ENCODE data around the gene SMIM20. TPM values are rescaled to one million over a fixed set of nuclear protein-coding genes. Genes with fewer than 3 reads are reported as not detected.

The SMIM20 gene
- total and polyA plus RNA-seq, 2 of the 4 experiments (the other 2 are of a cell fraction), result 13.6 to 23.1 TPM

- Histone ChIP-seq H4K8ac (ENCODE audit: low read depth in 2 of 2, low read length in 2 of 2) (peak overlapping the region in 1 of 2 experiments; percentile 56; a peak in 2 of 4 replicates), H2BK5ac (ENCODE audit: low read depth, low read length, poor library complexity, severe bottlenecking) (no peak overlapping the region), H3K14ac (replicated peaks; ENCODE audit: low read depth, low read length) (no peak overlapping the region), H2AK5ac (ENCODE audit: low read depth, low read length) (no peak overlapping the region), H2AK9ac (replicated peaks; ENCODE audit: low read depth, low read length, poor library complexity) (no peak overlapping the region), H3K9me3 (ENCODE audit: control insufficient read depth, insufficient read depth, low read length) (no peaks in the 10 kb centered on the region), H3K79me1 (ENCODE audit: low read depth in 1 of 2, low read length in 2 of 2) (no peaks in the 10 kb centered on the region), H3K4ac (ENCODE audit: low read depth, low read length) (no peak overlapping the region), H3K56ac (ENCODE audit: extremely low read depth, insufficient read depth, low read length) (no peak overlapping the region), H4K5ac (ENCODE audit: low read depth, low read length) (no peak overlapping the region), H4K91ac (ENCODE audit: insufficient read depth, low read depth, low read length) (no peak overlapping the region), H3K23ac (ENCODE audit: low read depth, low read length) (no peak overlapping the region), H2BK15ac (ENCODE audit: low read depth, low read length) (no peak overlapping the region), H4K20me1 (ENCODE audit: insufficient read depth, low read length) (no peaks in the 10 kb centered on the region), H3K27me3 (ENCODE audit: control insufficient read depth, insufficient read depth, low read length) (peaks cover 7% of the 10 kb centered on the region), H3K27ac (ENCODE audit: insufficient read depth, low read length) (no peak overlapping the region), H3K36me3 (ENCODE audit: control insufficient read depth, insufficient read depth, low read length) (no peaks in the 10 kb centered on the region), H3K4me3 (ENCODE audit: insufficient read depth, low read depth, low read length) (no peak overlapping the region), H3K9ac (ENCODE audit: low read depth, low read length) (no peak overlapping the region), H2BK120ac (ENCODE audit: low read depth, low read length) (no peak overlapping the region), H3K4me2 (ENCODE audit: low read depth, low read length) (no peak overlapping the region), H2BK20ac (ENCODE audit: low read depth, low read length) (no peak overlapping the region), H3K4me1 (ENCODE audit: control insufficient read depth, insufficient read depth, low read length) (no peaks in the 10 kb centered on the region), H3K18ac (ENCODE audit: low read depth, low read length) (no peak overlapping the region), H3K9me1 (ENCODE audit: insufficient read depth, low read length) (no peaks in the 10 kb centered on the region), H2AFZ (replicated peaks; ENCODE audit: low read length, poor library complexity) (peak overlapping the region; percentile 73)
- in situ Hi-C loops (cut with MboI; ENCODE audit: low sequenced_read_pairs) (no loop called here), intact Hi-C loops (cut with micrococcal nuclease) (no loop called here), dilution Hi-C loops (cut with HindIII; ENCODE audit: low sequenced_read_pairs, unreplicated experiment) (no loop called here)
- CTCF ChIA-PET, result no interaction called here
- no TSS peak for BruUV-seq (replicated peaks)
- POLR2A ChIA-PET (ENCODE audit: unreplicated experiment), result no interaction called here
- ATAC-seq (ENCODE audit: low read depth), result no peak
- WGBS, 2 experiments (ENCODE audit: extremely low coverage in 2 of 2, insufficient read length in 1 of 2), result 93% methylated on average over 2 of the region's 6 CpGs; no CpG with 5 or more reads in 1 of the 2 experiments
- DNase-seq, result no peak
- TF ChIP-seq MXI1 (IDR thresholded peaks at IDR 0.05; ENCODE audit: borderline replicate concordance, low read depth, low read length) (no peak), BHLHE40 (IDR thresholded peaks at IDR 0.05; ENCODE audit: low read depth, low read length) (no peak), RAD21 (IDR thresholded peaks at IDR 0.05; ENCODE audit: low read length) (no peak), MAZ (IDR thresholded peaks at IDR 0.05; ENCODE audit: borderline replicate concordance, low read depth, low read length) (no peak), RCOR1 (IDR thresholded peaks at IDR 0.05; ENCODE audit: insufficient replicate concordance, low read length) (no peak), ELK1 (IDR thresholded peaks at IDR 0.05; ENCODE audit: borderline replicate concordance, low read depth, low read length) (no peak), USF2 (IDR thresholded peaks at IDR 0.05; ENCODE audit: low read depth, low read length) (no peak), FOS (IDR thresholded peaks at IDR 0.05; ENCODE audit: low read depth, low read length) (no peak), POLR2A (IDR thresholded peaks at IDR 0.05; ENCODE audit: low read depth, low read length) (no peak), SMC3 (IDR thresholded peaks at IDR 0.05; ENCODE audit: low read depth, low read length) (no peak), MAFK (IDR thresholded peaks at IDR 0.05; ENCODE audit: low read depth, low read length) (no peak)
Measured at GRCh38 chr4:25970691-25971432, 56.8 kb downstream of the SMIM20 start.

Data from IMR-90 (cell line).